ENCODE data around the gene NMNAT3. TPM values are rescaled to one million over a fixed set of nuclear protein-coding genes. Genes with fewer than 3 reads are reported as not detected.

Gene NMNAT3
- total RNA-seq, 1 donor from 2014 or later = 1.6 TPM

DNA sequence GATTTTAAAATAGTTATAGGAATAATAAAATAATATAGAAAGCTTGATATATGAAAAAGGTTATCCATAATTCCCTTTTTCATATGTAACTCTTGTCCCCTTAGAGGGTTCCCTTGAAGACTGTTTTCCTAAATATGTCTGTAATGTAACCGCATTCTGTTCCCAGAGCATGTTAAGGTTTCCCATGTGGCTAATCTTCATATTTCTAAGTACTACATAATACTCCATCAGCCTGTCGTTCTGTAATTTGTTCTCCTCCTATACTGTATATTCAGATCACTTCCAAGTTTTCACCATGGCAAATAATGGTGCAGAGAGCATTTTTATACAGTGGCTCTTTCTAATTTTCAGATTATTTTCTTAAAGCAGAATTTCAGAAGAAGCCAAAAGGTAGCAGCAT lies 6.7 kb downstream of the NMNAT3 start:
- TF ChIP-seq CTCF (conservative IDR thresholded peaks at IDR 0.05; ENCODE audit: low read depth, low read length) = no peak
- H3K4me3 ChIP-seq (ENCODE audit: low read depth, low read length) = no peak overlapping the region
- DNase-seq (ENCODE audit: low read depth) = no peak

GRCh38 chr3:139670196-139670595 lies 7.6 kb downstream of the NMNAT3 start:
- DNase-seq (ENCODE audit: low read depth) = no peak
- H3K4me3 ChIP-seq (ENCODE audit: low read depth, low read length) = no peak overlapping the region
- TF ChIP-seq CTCF (conservative IDR thresholded peaks at IDR 0.05; ENCODE audit: low read depth, low read length) = no peak

GRCh38 chr3:139668332-139668731 lies 9.4 kb downstream of the NMNAT3 start:
- TF ChIP-seq CTCF (conservative IDR thresholded peaks at IDR 0.05; ENCODE audit: low read depth, low read length) = no peak
- H3K4me3 ChIP-seq (ENCODE audit: low read depth, low read length) = no peak overlapping the region
- DNase-seq (ENCODE audit: low read depth) = no peak

DNA sequence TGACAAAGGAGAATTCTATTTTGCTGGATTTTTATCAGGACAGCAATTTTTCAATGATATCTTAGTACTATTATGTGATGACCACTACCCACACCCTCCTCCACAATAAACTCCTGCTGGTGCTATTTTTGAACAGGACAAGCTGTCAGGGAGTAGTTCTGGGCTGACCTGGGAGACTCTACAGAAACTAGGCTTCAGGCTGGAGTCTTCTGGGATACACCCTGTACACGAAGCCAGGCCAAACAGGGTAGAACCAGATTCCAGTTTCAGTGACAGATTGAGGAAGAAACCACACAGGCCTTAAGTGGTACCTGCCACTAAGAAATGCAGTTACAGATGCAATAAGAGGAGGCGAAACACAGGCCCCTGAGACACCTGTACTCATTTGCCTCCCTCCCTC lies 12.8 kb downstream of the NMNAT3 start:
- TF ChIP-seq CTCF (conservative IDR thresholded peaks at IDR 0.05; ENCODE audit: low read depth, low read length) = no peak
- no peak overlapping the region for H3K4me3 ChIP-seq (ENCODE audit: low read depth, low read length)

DNA sequence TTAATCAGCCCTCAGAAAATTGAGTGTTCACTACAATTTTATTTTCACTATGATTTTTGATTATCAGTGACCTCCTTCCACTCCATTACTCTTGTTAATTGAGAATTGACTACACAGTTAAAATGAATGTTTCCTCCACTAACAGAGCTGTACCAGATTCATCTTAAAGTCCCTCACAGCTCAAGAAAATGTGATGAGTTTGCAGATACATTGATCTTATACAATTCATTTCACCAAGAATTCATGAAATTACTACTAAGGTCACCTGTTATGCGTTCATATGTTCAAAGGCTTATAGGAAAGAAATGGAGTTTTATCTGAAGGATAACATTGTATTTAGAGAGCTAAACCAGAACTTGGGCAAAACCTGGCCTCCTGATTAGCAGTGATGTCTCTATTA lies 17.5 kb downstream of the NMNAT3 start:
- DNase-seq (ENCODE audit: low read depth) = no peak
- TF ChIP-seq CTCF (conservative IDR thresholded peaks at IDR 0.05; ENCODE audit: low read depth, low read length) = no peak
- no peak overlapping the region for H3K4me3 ChIP-seq (ENCODE audit: low read depth, low read length)

More for the DNA sequence above, 12.8 kb downstream of the NMNAT3 start:
- DNase-seq (ENCODE audit: low read depth) = no peak

GRCh38 chr3:139659511-139659910 lies 18.3 kb downstream of the NMNAT3 start:
- TF ChIP-seq CTCF (conservative IDR thresholded peaks at IDR 0.05; ENCODE audit: low read depth, low read length) = no peak
- no peak for DNase-seq (ENCODE audit: low read depth)

GRCh38 chr3:139657936-139658335 lies 19.8 kb downstream of the NMNAT3 start:
- no peak for TF ChIP-seq CTCF (conservative IDR thresholded peaks at IDR 0.05; ENCODE audit: low read depth, low read length)
- DNase-seq (ENCODE audit: low read depth) = no peak

More at GRCh38 chr3:139659511-139659910, 18.3 kb downstream of the NMNAT3 start:
- H3K4me3 ChIP-seq (ENCODE audit: low read depth, low read length) = no peak overlapping the region

More at GRCh38 chr3:139657936-139658335, 19.8 kb downstream of the NMNAT3 start:
- no peak overlapping the region for H3K4me3 ChIP-seq (ENCODE audit: low read depth, low read length)
